Ishikawa (cell line): ENCODE results near the gene HMGN4.

Experiments used
- CREB1 ChIP-seq: IDR thresholded peaks from 2 replicates; pipeline ENCODE4 v1.6.1; 2012; ENCODE audit warnings: low read depth
- EP300 ChIP-seq: IDR thresholded peaks from 2 replicates; pipeline ENCODE4 v1.6.1; 2012; ENCODE audit warnings: borderline replicate concordance
- FOXM1 ChIP-seq: IDR thresholded peaks from 2 replicates; pipeline ENCODE4 v1.6.1; 2012; ENCODE audit warnings: low read depth, borderline replicate concordance
- RAD21 ChIP-seq: IDR thresholded peaks from 2 replicates; pipeline ENCODE4 v1.6.1; 2012; ENCODE audit warnings: low read depth
- REST ChIP-seq: IDR thresholded peaks from 2 replicates; pipeline ENCODE4 v1.6.1; 2012; ENCODE audit warnings: low read depth, mild to moderate bottlenecking
- TAF1 ChIP-seq: IDR thresholded peaks from 2 replicates; pipeline ENCODE4 v1.6.1; 2012; ENCODE audit warnings: low read depth, mild to moderate bottlenecking
- TCF12 ChIP-seq: IDR thresholded peaks from 2 replicates; pipeline ENCODE4 v1.6.1; 2012; ENCODE audit warnings: low read depth
- TEAD4 ChIP-seq: IDR thresholded peaks from 2 replicates; pipeline ENCODE4 v1.6.1; 2012
- USF1 ChIP-seq: IDR thresholded peaks from 2 replicates; pipeline ENCODE4 v1.6.1; 2012
- YY1 ChIP-seq: IDR thresholded peaks from 2 replicates; pipeline ENCODE4 v1.6.1; 2012; ENCODE audit warnings: low read depth

GRCh38 chr6:26502165-26502564, 36.0 kb upstream of the HMGN4 start:
- TF ChIP-seq TAF1 (no peak), CREB1 (no peak), FOXM1 (no peak), YY1 (no peak), EP300 (no peak), REST (no peak), RAD21 (no peak), TCF12 (no peak), TEAD4 (no peak), USF1 (no peak)
